NT2/D1 (cell line): Measurements from ENCODE around the gene RNPC3.
"Not testable (repeated sequence)": the region's sequence is repeated elsewhere in the genome, so short reads cannot be mapped to it uniquely, and the experiment has no call there.

Experiments used
- DNase-seq: peaks from one replicate; pipeline ENCODE4 v3.0.0-alpha.2; 2011; ENCODE audit warnings: low read depth, low spot score
- H3K27me3 ChIP-seq: 2 replicates; pipeline ENCODE4 v1.6.0; 2011; ENCODE audit warnings: mild to moderate bottlenecking; ENCODE audit not compliant: insufficient read length, insufficient read depth
- H3K36me3 ChIP-seq: 2 replicates; pipeline ENCODE4 v1.6.1; 2011; ENCODE audit warnings: mild to moderate bottlenecking, low read length, mixed read lengths; ENCODE audit not compliant: insufficient read depth, insufficient read length
- H3K4me1 ChIP-seq: 2 replicates; pipeline ENCODE4 v1.5.1; 2011; ENCODE audit not compliant: insufficient read depth, insufficient read length
- H3K4me3 ChIP-seq: 2 replicates; pipeline ENCODE4 v1.5.1; 2011; ENCODE audit warnings: low read depth; ENCODE audit not compliant: insufficient read length
- H3K9ac ChIP-seq: 2 replicates; pipeline ENCODE4 v1.6.0; 2011; ENCODE audit warnings: low read depth; ENCODE audit not compliant: insufficient read length
- H3K9me3 ChIP-seq: 2 replicates; pipeline ENCODE4 v1.5.1; 2011; ENCODE audit warnings: mild to moderate bottlenecking, low read length; ENCODE audit not compliant: insufficient read depth
- SUZ12 ChIP-seq: IDR thresholded peaks from 2 replicates; pipeline ENCODE4 v1.6.1; 2011; ENCODE audit not compliant: insufficient read length, insufficient read depth; ENCODE audit errors: extremely low read depth
- YY1 ChIP-seq: IDR thresholded peaks from 2 replicates; pipeline ENCODE4 v1.6.1; 2011; ENCODE audit not compliant: insufficient read length, insufficient read depth
- ZNF274 ChIP-seq: IDR thresholded peaks from 2 replicates; pipeline ENCODE4 v1.6.1; 2011; ENCODE audit warnings: mild to moderate bottlenecking, low read depth, low read length

RNPC3 gene

GRCh38 chr1:103582464-103582863 is 57.0 kb downstream of the RNPC3 start:
- Histone ChIP-seq H3K4me1 (no peaks in the 10 kb centered on the region), H3K9me3 (peaks cover 2% of the 10 kb centered on the region; the same call in 1 of the 2 replicates), H3K9ac (no peak overlapping the region), H3K36me3 (no peaks in the 10 kb centered on the region), H3K27me3 (no peaks in the 10 kb centered on the region), H3K4me3 (no peak overlapping the region)
- TF ChIP-seq ZNF274 (no peak), YY1 (no peak), SUZ12 (no peak)
- DNase-seq: no peak

GRCh38 chr1:103583887-103584286 is 58.4 kb downstream of the RNPC3 start:
- no peak for DNase-seq
- Histone ChIP-seq H3K9me3 (peaks cover 16% of the 10 kb centered on the region; the same call in 1 of the 2 replicates), H3K4me3 (no peak overlapping the region), H3K36me3 (no peaks in the 10 kb centered on the region), H3K9ac (no peak overlapping the region), H3K27me3 (no peaks in the 10 kb centered on the region), H3K4me1 (no peaks in the 10 kb centered on the region)
- TF ChIP-seq SUZ12 (no peak), ZNF274 (no peak), YY1 (no peak)

GRCh38 chr1:103584537-103584936 is 59.0 kb downstream of the RNPC3 start:
- TF ChIP-seq ZNF274 (no peak), YY1 (no peak), SUZ12 (no peak)
- no peak for DNase-seq
- no peaks in the 10 kb centered on the region for H3K27me3 ChIP-seq
- H3K9me3 ChIP-seq: peaks cover 22% of the 10 kb centered on the region; the same call in 1 of the 2 replicates
- no peak overlapping the region for H3K4me3 ChIP-seq
- no peak overlapping the region for H3K9ac ChIP-seq
- H3K36me3 ChIP-seq: no peaks in the 10 kb centered on the region
- no peaks in the 10 kb centered on the region for H3K4me1 ChIP-seq

- H3K9ac ChIP-seq, H3K36me3 ChIP-seq, H3K4me1 ChIP-seq, DNase-seq, H3K9me3 ChIP-seq, H3K27me3 ChIP-seq, H3K4me3 ChIP-seq: not testable (repeated sequence)
These were observed 77.2 kb downstream of the RNPC3 start for GRCh38 chr1:103602740-103603139.
